Upper lobe of left lung (tissue), 4 donors: ENCODE measurements around the gene CRX.

ENCODE experiments used
- CTCF ChIP-seq, 6 experiments: fragments of 450-650 bp in 4 of 6; fragments of 200-600 bp in 2 of 6; sonication (generic) in 2 of 6; IDR thresholded peaks; one replicate each; pipeline ENCODE4 v1.5.1; 2016 to 2019; ENCODE audit warnings: antibody characterized with exemption in 6 of 6
- POLR2A ChIP-seq, 4 donors: fragments of 450-650 bp; IDR thresholded peaks; one replicate each; pipeline ENCODE4 v1.5.1; 2016 to 2017; ENCODE audit warnings: antibody characterized with exemption in 4 of 4, mild to moderate bottlenecking in 2 of 4

- no peak for TF ChIP-seq CTCF (IDR thresholded peaks at IDR 0.05)
- no peak for TF ChIP-seq POLR2A (IDR thresholded peaks at IDR 0.05)
Observed at GRCh38 chr19:47819858-47820257, 1.9 kb upstream of the CRX start.
